ENCODE results near the gene GPC6. TPM values are rescaled to one million over a fixed set of nuclear protein-coding genes. Genes with fewer than 3 reads are reported as not detected.
"Not testable (repeated sequence)": the region's sequence is repeated elsewhere in the genome, so short reads cannot be mapped to it uniquely, and the experiment has no call there.

GPC6 gene
- total and polyA plus RNA-seq, 12 donors: 0.15 to 5.4 (median 2.5) TPM

- no peak overlapping the region for H3K27ac ChIP-seq
- DNase-seq (no peak), ATAC-seq (no peak)
- no peaks in the 10 kb centered on the region for H3K4me1 ChIP-seq
- WGBS, 2 donors: 69 to 90% methylated on average over 1 of the region's 1 CpG
- H3K36me3 ChIP-seq: no peaks in the 10 kb centered on the region
- no peaks in the 10 kb centered on the region for H3K27me3 ChIP-seq
- no peak for TF ChIP-seq CTCF (IDR thresholded peaks at IDR 0.05)
- intact Hi-C loops (cut with DNase I): no loop called here
- peaks cover 0 to 20% (median 0%) of the 10 kb centered on the region in 11 donors for H3K9me3 ChIP-seq
- H3K4me3 ChIP-seq: no peak overlapping the region
Observed at GRCh38 chr13:93201992-93202558, 24.5 kb upstream of the GPC6 start.

GRCh38 chr13:93206778-93207392 is 19.7 kb upstream of the GPC6 start:
- H3K27me3 ChIP-seq; H3K4me3 ChIP-seq; H3K27ac ChIP-seq; H3K4me1 ChIP-seq; ATAC-seq; intact Hi-C loops (cut with DNase I); H3K9me3 ChIP-seq; DNase-seq; H3K36me3 ChIP-seq: not testable (repeated sequence)
- 87 to 88% methylated on average over 24 of the region's 24 CpGs for WGBS, 2 donors

GRCh38 chr13:93216122-93216521 is 10.5 kb upstream of the GPC6 start:
- TF ChIP-seq CTCF (IDR thresholded peaks at IDR 0.05): no peak
- no peak overlapping the region for H3K27ac ChIP-seq
- DNase-seq (no peak), ATAC-seq (no peak)
- H3K27me3 ChIP-seq: no peaks in the 10 kb centered on the region
- no peak overlapping the region for H3K4me3 ChIP-seq
- no peaks in the 10 kb centered on the region for H3K9me3 ChIP-seq
- H3K4me1 ChIP-seq: no peaks in the 10 kb centered on the region
- intact Hi-C loops (cut with DNase I): no loop called here
- WGBS, 2 donors: 84 to 96% methylated on average over 1 of the region's 1 CpG
- H3K36me3 ChIP-seq: no peaks in the 10 kb centered on the region

GRCh38 chr13:93217721-93218261 is 8.8 kb upstream of the GPC6 start:
- DNase-seq (no peak), ATAC-seq (peak in 1 of 8 donors; percentile 46)
- intact Hi-C loops (cut with DNase I): no loop called here
- Histone ChIP-seq H3K4me3 (no peak overlapping the region), H3K27ac (no peak overlapping the region), H3K9me3 (no peaks in the 10 kb centered on the region), H3K36me3 (no peaks in the 10 kb centered on the region), H3K27me3 (no peaks in the 10 kb centered on the region), H3K4me1 (no peaks in the 10 kb centered on the region)
- TF ChIP-seq CTCF (IDR thresholded peaks at IDR 0.05): no peak
- WGBS, 2 donors: 61 to 62% methylated on average over 6 of the region's 6 CpGs

GRCh38 chr13:93218583-93218982 is 8.0 kb upstream of the GPC6 start:
- Histone ChIP-seq H3K36me3 (no peaks in the 10 kb centered on the region), H3K4me3 (no peak overlapping the region), H3K4me1 (no peaks in the 10 kb centered on the region), H3K27ac (no peak overlapping the region), H3K27me3 (no peaks in the 10 kb centered on the region), H3K9me3 (no peaks in the 10 kb centered on the region)
- 76 to 93% methylated on average over 3 of the region's 3 CpGs for WGBS, 2 donors
- DNase-seq: no peak
- intact Hi-C loops (cut with DNase I): no loop called here
- no peak for ATAC-seq
- no peak for TF ChIP-seq CTCF (IDR thresholded peaks at IDR 0.05)

Measured in heart right ventricle (tissue), 16 donors.